Skeletal muscle satellite cell (primary cell): ENCODE results near the gene TERB1.

ENCODE experiments used
- H3K27me3 ChIP-seq: 2 replicates; pipeline ENCODE4 v1.7.0; 2013; ENCODE audit warnings: low read length; ENCODE audit not compliant: control insufficient read depth, insufficient read depth
- H3K36me3 ChIP-seq: 2 replicates; pipeline ENCODE4 v1.7.0; 2013; ENCODE audit warnings: mild to moderate bottlenecking, control low read depth, low read length; ENCODE audit not compliant: insufficient read depth
- H3K4me1 ChIP-seq: 2 replicates; pipeline ENCODE4 v1.7.0; 2013; ENCODE audit warnings: low read length; ENCODE audit not compliant: control insufficient read depth, insufficient read depth
- H3K4me2 ChIP-seq: 2 replicates; pipeline ENCODE4 v1.7.0; 2013; ENCODE audit warnings: mild to moderate bottlenecking, low read length
- H3K4me3 ChIP-seq: 2 replicates; pipeline ENCODE4 v1.7.0; 2013; ENCODE audit warnings: low read length
- H3K9ac ChIP-seq: 2 replicates; pipeline ENCODE4 v1.7.0; 2013; ENCODE audit warnings: mild to moderate bottlenecking, low read depth, low read length, moderate library complexity
- H3K9me3 ChIP-seq: replicated peaks from 2 replicates; pipeline ENCODE4 v1.7.0; 2013; ENCODE audit warnings: mild to moderate bottlenecking, control low read depth, low read length

The TERB1 gene

GRCh38 chr16:66844342-66845079 is 43.1 kb upstream of the TERB1 start, which contains the start of gene CA7:
Gene CA7 (plus strand): TSS chr16:66844414. CDS start chr16:66844488, 74 bp downstream.
- no peaks in the 10 kb centered on the region for H3K36me3 ChIP-seq
- H3K4me1 ChIP-seq: peaks cover 20% of the 10 kb centered on the region
- H3K4me2 ChIP-seq: peak within 1 kb of the TSS; percentile 79
- peaks cover 65% of the 10 kb centered on the region for H3K27me3 ChIP-seq
- no peaks in the 10 kb centered on the region for H3K9me3 ChIP-seq
- H3K9ac ChIP-seq: no peak within 1 kb of the TSS
- H3K4me3 ChIP-seq: peak within 1 kb of the TSS; percentile 61

- peak overlapping the region; percentile 79 for H3K4me2 ChIP-seq
- H3K9me3 ChIP-seq: no peaks in the 10 kb centered on the region
- no peaks in the 10 kb centered on the region for H3K36me3 ChIP-seq
- peaks cover 20% of the 10 kb centered on the region for H3K4me1 ChIP-seq
- no peak overlapping the region for H3K9ac ChIP-seq
- no peak overlapping the region for H3K4me3 ChIP-seq
- peaks cover 67% of the 10 kb centered on the region for H3K27me3 ChIP-seq
Measured at GRCh38 chr16:66844009-66844341, 42.6 kb upstream of the TERB1 start.

GRCh38 chr16:66843191-66843590 is 41.8 kb upstream of the TERB1 start:
- H3K4me2 ChIP-seq: no peak overlapping the region
- no peaks in the 10 kb centered on the region for H3K36me3 ChIP-seq
- no peaks in the 10 kb centered on the region for H3K9me3 ChIP-seq
- no peak overlapping the region for H3K4me3 ChIP-seq
- H3K27me3 ChIP-seq: peaks cover 63% of the 10 kb centered on the region
- H3K4me1 ChIP-seq: peaks cover 20% of the 10 kb centered on the region
- no peak overlapping the region for H3K9ac ChIP-seq

GRCh38 chr16:66842765-66843164 is 41.4 kb upstream of the TERB1 start:
- H3K4me3 ChIP-seq: no peak overlapping the region
- H3K9ac ChIP-seq: no peak overlapping the region
- no peak overlapping the region for H3K4me2 ChIP-seq
- no peaks in the 10 kb centered on the region for H3K9me3 ChIP-seq
- no peaks in the 10 kb centered on the region for H3K36me3 ChIP-seq
- peaks cover 63% of the 10 kb centered on the region for H3K27me3 ChIP-seq
- H3K4me1 ChIP-seq: peaks cover 20% of the 10 kb centered on the region

GRCh38 chr16:66841366-66841765 is 40.0 kb upstream of the TERB1 start:
- no peak overlapping the region for H3K4me2 ChIP-seq
- no peak overlapping the region for H3K9ac ChIP-seq
- no peaks in the 10 kb centered on the region for H3K9me3 ChIP-seq
- H3K4me1 ChIP-seq: peaks cover 20% of the 10 kb centered on the region
- no peaks in the 10 kb centered on the region for H3K36me3 ChIP-seq
- no peak overlapping the region for H3K4me3 ChIP-seq
- H3K27me3 ChIP-seq: peaks cover 53% of the 10 kb centered on the region

GRCh38 chr16:66840883-66841282 is 39.5 kb upstream of the TERB1 start:
- Histone ChIP-seq H3K4me2 (no peak overlapping the region), H3K4me3 (no peak overlapping the region), H3K9me3 (no peaks in the 10 kb centered on the region), H3K36me3 (no peaks in the 10 kb centered on the region), H3K27me3 (peaks cover 49% of the 10 kb centered on the region), H3K9ac (no peak overlapping the region), H3K4me1 (peaks cover 20% of the 10 kb centered on the region)

GRCh38 chr16:66834746-66835145 is 33.4 kb upstream of the TERB1 start:
- no peaks in the 10 kb centered on the region for H3K36me3 ChIP-seq
- no peak overlapping the region for H3K4me2 ChIP-seq
- H3K4me1 ChIP-seq: peaks cover 14% of the 10 kb centered on the region

GRCh38 chr16:66832661-66833305 is 31.4 kb upstream of the TERB1 start:
- no peak overlapping the region for H3K9ac ChIP-seq
- H3K36me3 ChIP-seq: peaks cover 2% of the 10 kb centered on the region
- no peak overlapping the region for H3K4me3 ChIP-seq
- H3K4me1 ChIP-seq: peaks cover 22% of the 10 kb centered on the region
- H3K27me3 ChIP-seq: peaks cover 9% of the 10 kb centered on the region
- no peaks in the 10 kb centered on the region for H3K9me3 ChIP-seq
- H3K4me2 ChIP-seq: peak overlapping the region; percentile 64

More at GRCh38 chr16:66834746-66835145, 33.4 kb upstream of the TERB1 start:
- Histone ChIP-seq H3K9ac (no peak overlapping the region), H3K4me3 (no peak overlapping the region), H3K27me3 (peaks cover 17% of the 10 kb centered on the region), H3K9me3 (no peaks in the 10 kb centered on the region)

GRCh38 chr16:66832190-66832589 is 30.8 kb upstream of the TERB1 start:
- Histone ChIP-seq H3K4me1 (peaks cover 22% of the 10 kb centered on the region), H3K4me2 (peak overlapping the region; percentile 64), H3K36me3 (peaks cover 6% of the 10 kb centered on the region), H3K9ac (no peak overlapping the region), H3K9me3 (no peaks in the 10 kb centered on the region), H3K27me3 (peaks cover 5% of the 10 kb centered on the region), H3K4me3 (no peak overlapping the region)

- H3K27me3 ChIP-seq: peaks cover 3% of the 10 kb centered on the region
- H3K9me3 ChIP-seq: no peaks in the 10 kb centered on the region
- H3K36me3 ChIP-seq: peaks cover 18% of the 10 kb centered on the region
- H3K9ac ChIP-seq: peak within 1 kb of the TSS; percentile 92
- peaks cover 22% of the 10 kb centered on the region for H3K4me1 ChIP-seq
- H3K4me3 ChIP-seq: peak within 1 kb of the TSS; percentile 95
- H3K4me2 ChIP-seq: peak within 1 kb of the TSS; percentile 82
Measured at GRCh38 chr16:66830422-66831404, 29.3 kb upstream of the TERB1 start, which contains the start of gene NAE1. Gene NAE1 (minus strand): TSS chr16:66830976. CDS start chr16:66830899, 77 bp downstream.

GRCh38 chr16:66824006-66824405 is 22.6 kb upstream of the TERB1 start:
- peaks cover 51% of the 10 kb centered on the region for H3K36me3 ChIP-seq
- H3K4me3 ChIP-seq: no peak overlapping the region
- H3K27me3 ChIP-seq: no peaks in the 10 kb centered on the region
- no peak overlapping the region for H3K4me2 ChIP-seq
- H3K9me3 ChIP-seq: no peaks in the 10 kb centered on the region
- no peak overlapping the region for H3K9ac ChIP-seq
- peaks cover under 1% of the 10 kb centered on the region for H3K4me1 ChIP-seq
